Upper lobe of left lung (tissue), 4 donors: ENCODE data around the gene CPLANE1.

Experiments
- POLR2A ChIP-seq, 4 donors: fragments of 450-650 bp; IDR thresholded peaks; one replicate each; pipeline ENCODE4 v1.5.1; 2016 to 2017; ENCODE audit warnings: antibody characterized with exemption in 4 of 4, mild to moderate bottlenecking in 2 of 4
- POLR2AphosphoS5 ChIP-seq, 2 donors: sonication (generic); formaldehyde crosslinking; IDR thresholded peaks; one replicate each; pipeline ENCODE4 v1.5.1; 2017; ENCODE audit warnings: antibody characterized with exemption in 2 of 2
- TF ChIP-seq, protein P1 (sequence below), 6 experiments: fragments of 450-650 bp in 4 of 6; fragments of 200-600 bp in 2 of 6; sonication (generic) in 2 of 6; IDR thresholded peaks; one replicate each; pipeline ENCODE4 v1.5.1; 2016 to 2019; ENCODE audit warnings: antibody characterized with exemption in 6 of 6

- TF ChIP-seq, protein P1, sequence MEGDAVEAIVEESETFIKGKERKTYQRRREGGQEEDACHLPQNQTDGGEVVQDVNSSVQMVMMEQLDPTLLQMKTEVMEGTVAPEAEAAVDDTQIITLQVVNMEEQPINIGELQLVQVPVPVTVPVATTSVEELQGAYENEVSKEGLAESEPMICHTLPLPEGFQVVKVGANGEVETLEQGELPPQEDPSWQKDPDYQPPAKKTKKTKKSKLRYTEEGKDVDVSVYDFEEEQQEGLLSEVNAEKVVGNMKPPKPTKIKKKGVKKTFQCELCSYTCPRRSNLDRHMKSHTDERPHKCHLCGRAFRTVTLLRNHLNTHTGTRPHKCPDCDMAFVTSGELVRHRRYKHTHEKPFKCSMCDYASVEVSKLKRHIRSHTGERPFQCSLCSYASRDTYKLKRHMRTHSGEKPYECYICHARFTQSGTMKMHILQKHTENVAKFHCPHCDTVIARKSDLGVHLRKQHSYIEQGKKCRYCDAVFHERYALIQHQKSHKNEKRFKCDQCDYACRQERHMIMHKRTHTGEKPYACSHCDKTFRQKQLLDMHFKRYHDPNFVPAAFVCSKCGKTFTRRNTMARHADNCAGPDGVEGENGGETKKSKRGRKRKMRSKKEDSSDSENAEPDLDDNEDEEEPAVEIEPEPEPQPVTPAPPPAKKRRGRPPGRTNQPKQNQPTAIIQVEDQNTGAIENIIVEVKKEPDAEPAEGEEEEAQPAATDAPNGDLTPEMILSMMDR (IDR thresholded peaks at IDR 0.05) = no peak
- no peak for TF ChIP-seq POLR2A (IDR thresholded peaks at IDR 0.05)
- TF ChIP-seq POLR2AphosphoS5 (IDR thresholded peaks at IDR 0.05) = no peak
Measured at GRCh38 chr5:37255774-37256358, 6.7 kb upstream of the CPLANE1 start.
